Tibial nerve (tissue), 3 donors: Measurements from ENCODE around the gene FAM118A.

Experiments used
- POLR2A ChIP-seq, 2 donors: fragments of 450-650 bp; IDR thresholded peaks; one replicate each; pipeline ENCODE4 v1.6.1; 2017; ENCODE audit warnings: antibody characterized with exemption in 2 of 2, mild to moderate bottlenecking in 2 of 2, moderate library complexity in 2 of 2
- TF ChIP-seq, protein P1 (sequence below), 5 experiments: fragments of 200-600 bp in 3 of 5; fragments of 450-650 bp in 2 of 5; sonication (generic) in 3 of 5; IDR thresholded peaks; one replicate each; pipeline ENCODE4 v1.5.1; 2016 to 2019; ENCODE audit warnings: antibody characterized with exemption in 5 of 5, mild to moderate bottlenecking in 3 of 5, moderate library complexity in 2 of 5

DNA sequence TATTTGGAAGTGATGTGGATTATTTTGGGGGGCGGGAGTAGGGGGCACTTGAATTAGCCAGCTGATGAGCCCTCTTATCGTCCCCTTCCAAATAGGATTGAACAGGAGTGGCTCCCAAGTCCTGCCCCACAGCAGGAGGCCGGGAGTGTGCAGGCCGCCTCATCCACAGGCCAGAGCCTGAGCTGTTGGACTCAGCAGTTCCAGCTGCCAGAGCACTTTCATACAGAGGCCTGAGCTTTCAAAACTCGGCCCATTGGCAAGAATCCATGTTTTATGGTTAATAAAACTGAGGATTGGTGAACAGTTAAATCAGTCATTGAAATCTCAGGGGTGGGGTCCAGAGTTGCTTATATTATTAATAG lies 9.6 kb downstream of the FAM118A start:
- TF ChIP-seq, protein P1, sequence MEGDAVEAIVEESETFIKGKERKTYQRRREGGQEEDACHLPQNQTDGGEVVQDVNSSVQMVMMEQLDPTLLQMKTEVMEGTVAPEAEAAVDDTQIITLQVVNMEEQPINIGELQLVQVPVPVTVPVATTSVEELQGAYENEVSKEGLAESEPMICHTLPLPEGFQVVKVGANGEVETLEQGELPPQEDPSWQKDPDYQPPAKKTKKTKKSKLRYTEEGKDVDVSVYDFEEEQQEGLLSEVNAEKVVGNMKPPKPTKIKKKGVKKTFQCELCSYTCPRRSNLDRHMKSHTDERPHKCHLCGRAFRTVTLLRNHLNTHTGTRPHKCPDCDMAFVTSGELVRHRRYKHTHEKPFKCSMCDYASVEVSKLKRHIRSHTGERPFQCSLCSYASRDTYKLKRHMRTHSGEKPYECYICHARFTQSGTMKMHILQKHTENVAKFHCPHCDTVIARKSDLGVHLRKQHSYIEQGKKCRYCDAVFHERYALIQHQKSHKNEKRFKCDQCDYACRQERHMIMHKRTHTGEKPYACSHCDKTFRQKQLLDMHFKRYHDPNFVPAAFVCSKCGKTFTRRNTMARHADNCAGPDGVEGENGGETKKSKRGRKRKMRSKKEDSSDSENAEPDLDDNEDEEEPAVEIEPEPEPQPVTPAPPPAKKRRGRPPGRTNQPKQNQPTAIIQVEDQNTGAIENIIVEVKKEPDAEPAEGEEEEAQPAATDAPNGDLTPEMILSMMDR (IDR thresholded peaks at IDR 0.05) = no peak
- TF ChIP-seq POLR2A (IDR thresholded peaks at IDR 0.05) = no peak
